Measurements from ENCODE around the gene ST8SIA4.

The ST8SIA4 gene

DNA sequence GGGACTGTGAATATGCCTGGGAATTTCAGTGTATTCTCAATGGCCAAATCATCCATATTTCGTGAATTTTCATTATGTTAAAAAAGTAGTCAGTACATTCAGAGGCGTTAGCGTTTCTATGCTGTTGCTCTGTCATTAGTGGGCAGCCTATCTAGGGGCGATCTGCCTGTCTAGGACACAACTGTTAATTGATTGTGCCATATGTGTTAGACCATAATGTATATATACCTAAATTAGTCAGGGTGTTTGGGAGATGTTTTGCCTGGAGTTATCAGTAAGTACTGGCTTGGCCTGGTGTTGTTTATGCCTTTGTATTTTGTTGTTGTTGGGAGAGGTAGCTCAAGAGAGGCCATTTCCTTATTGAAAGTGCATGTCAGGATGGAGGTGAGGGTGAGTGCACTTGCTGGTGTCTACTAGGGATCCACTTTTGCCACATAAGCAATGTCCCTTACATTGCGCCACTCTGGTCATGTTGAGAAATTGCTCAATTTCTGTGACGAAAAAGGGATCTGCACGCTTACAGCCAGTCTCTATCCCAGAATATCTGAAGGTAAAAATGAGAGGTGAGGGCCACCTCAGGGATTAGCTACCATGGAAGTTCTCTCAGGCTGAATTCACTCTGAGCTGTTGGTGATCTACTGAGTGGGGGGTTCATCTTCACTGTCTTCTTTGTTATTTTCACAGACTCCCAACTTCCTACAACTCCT is 123.3 kb downstream of the ST8SIA4 start:
- no peak for DNase-seq

DNA sequence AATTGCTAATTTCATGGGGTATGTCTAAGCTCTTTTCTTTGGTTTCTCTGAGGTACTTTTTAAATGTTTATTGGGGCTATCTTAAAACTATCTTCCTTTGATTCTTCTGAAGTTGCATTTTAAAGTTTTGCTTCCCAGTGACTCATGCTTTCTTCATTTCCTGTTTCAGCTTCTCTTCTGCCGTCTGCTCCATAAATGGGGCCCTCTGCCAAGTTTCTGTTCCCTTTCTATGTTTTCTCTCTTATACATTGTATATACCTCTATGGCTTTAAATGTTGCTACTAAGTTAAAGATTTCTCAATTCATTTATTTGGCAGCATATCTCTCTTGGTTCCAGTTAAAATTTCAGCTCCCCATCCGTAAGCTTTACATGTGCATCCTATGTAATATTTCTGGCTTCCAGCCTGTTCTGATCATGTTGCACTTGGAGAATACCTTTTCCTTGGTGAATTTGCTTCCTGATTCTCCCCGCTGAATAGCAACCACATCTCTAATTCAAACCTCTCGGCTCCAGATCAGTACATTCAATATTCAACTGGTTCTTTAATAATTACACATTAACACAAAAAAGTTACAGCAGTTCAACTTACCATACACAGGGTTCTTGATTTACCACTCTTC is 125.3 kb downstream of the ST8SIA4 start:
- DNase-seq = no peak

DNA sequence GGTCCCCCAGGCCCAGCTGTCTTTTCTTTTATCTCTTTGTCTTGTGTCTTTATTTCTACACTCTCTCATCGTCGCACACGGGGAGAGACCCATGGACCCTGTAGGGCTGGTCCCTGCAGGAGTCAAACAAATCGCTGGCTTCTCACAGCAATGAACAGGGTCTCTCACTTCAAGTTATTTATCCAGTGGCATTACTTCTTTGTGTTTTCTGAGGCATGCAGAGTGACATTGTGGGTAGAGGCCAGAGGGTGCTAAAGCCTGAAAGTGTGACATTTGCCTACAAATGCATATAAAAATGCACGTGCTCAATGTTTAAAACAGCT is 127.6 kb downstream of the ST8SIA4 start:
- DNase-seq = no peak

DNA sequence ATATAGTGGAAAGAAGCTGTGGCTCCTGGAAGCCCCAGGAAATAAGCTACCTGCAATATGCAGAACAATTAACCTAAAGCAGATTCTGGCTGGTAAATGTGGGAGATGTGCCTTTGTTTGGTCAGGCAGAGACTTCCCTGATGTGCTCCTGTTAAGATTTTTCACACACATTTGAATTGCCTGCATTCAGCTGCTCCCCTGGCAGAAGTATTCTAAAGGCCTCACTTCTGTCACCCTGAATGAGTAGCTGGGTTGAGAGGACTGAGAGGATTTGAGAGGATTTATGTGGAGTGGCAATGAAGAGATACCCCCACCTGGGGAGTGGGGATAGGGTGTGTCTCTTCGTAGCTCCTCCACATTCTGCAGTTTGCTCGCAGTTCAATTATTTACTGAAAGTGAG is 130.5 kb downstream of the ST8SIA4 start:
- no peak for DNase-seq

DNA sequence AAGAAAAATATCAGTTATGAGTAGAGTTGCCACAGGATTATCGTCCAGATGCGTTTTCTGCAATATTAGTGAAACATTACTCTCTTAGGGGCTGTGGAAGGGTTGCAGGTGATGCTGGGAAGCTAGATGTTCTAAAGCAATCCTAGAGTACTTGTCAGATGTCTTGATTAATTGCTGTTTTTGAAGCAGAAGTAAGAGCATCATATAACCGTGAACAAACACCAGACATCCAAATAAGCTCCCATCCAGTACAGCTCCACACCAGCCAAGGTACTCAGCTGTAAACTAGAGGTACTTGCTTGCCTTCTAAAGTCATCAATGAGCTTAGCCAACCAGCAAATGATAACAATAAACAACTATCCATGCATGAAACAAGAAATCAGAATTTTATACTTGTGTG is 131.1 kb downstream of the ST8SIA4 start:
- DNase-seq = no peak

DNA sequence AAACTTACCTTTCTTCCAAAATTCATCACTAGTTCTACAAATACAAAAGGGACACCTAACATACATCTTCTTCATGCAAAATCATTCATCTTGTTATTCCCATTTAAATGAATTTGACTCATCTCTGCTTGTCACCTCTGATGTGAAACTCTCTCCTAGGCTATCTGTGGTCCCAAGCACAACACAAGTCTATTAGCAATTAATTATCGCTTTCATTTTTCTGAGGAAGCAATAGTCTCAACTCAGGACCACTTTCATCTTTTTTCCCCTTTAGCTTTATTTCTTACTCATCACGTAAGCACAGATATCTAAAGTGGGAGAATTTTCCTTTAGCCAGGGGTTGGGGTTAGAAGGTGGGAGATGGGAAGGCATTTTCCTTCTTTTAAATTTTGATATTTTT is 131.9 kb downstream of the ST8SIA4 start:
- no peak for DNase-seq

DNA sequence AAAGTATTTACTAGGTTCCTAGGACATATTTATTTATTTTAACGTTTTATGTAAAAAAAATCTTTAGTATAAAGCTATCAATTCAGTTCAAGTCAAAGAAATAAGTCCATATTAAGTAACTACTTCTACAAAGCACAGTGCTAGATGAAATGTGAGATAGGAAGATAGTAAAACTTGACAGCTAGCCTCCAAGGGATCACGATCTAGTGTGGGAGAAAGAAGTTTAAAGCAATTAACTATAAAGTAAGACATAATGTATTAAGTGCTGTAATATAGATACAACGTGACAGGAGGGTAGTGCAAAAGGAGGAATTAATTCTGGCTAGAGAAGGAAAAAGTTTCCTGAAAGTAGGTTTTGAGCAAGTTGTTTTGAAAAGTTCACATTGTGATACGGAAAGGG is 134.9 kb downstream of the ST8SIA4 start:
- DNase-seq = no peak

DNA sequence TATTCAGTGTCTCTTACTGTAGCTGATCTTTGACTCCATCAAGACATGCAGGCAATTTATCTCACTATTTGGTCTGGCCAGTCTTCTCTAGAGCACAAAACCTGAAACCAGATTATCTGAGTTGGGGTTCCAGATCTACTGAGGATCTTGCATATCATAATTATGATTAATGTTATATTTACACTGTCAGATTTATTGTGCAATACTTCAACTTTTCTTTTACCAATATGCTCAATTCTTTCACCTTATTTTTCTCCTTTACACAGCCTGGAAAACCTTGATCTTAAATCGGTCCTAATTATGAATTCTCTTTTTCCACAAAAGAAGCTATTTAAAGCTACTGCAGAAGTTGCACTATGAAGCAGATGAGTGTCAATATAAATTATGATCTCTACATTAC is 140.1 kb downstream of the ST8SIA4 start:
- DNase-seq = no peak

DNA sequence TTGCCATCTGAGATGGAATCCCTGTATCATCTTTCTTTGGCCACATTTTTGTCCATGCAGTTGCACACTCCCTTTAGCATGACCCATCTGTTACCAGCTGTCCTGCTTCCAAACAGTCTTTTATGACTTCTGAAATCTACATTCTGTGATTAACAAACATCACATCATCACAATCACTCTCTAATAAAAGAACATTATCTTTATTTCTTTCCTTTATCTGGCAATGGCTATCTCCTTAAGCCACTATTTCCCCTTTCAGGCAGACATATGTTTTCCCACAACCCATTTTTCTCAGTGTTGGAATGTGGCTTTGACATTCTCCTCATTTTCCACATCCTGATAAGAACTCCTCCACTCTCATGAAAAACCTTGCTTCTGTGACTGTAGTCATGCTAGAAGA is 141.0 kb downstream of the ST8SIA4 start:
- DNase-seq = no peak

DNA sequence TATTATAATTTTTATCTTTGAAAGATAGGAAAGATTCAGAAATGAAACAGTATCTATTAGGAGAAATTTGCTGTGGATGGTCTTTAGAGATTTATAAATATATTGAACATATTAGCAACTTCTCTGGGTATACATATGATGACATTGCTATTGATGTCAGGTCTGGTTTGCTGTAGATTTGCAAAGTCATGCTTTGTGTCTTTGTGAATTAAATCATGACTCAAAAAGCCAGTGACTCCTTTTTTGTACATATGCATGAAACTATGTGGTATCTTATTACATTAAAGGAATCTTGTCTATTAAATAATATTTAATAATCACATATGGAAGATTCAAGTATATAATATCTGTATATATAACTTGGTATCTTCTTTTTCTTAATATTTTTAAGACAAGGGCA is 141.9 kb downstream of the ST8SIA4 start:
- no peak for DNase-seq

DNA sequence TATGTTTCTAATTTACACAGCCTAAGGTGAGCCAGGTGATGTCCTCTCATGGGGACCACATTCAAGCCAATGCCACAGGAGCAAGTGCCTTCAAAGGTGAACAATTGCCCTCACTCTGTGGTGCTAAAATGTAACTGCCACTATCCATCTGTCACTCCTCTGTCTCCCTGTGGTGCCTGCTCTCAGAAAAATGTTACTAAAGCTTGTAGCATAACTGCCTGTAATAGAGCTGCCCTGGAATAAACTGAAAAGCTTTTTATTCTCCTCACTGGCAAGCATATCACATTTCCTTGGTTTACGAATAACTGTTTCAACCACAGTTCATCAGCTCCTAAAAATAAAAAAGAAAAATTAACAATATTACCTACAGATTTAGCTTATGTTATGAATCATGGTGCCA is 142.4 kb downstream of the ST8SIA4 start:
- DNase-seq = no peak

DNA sequence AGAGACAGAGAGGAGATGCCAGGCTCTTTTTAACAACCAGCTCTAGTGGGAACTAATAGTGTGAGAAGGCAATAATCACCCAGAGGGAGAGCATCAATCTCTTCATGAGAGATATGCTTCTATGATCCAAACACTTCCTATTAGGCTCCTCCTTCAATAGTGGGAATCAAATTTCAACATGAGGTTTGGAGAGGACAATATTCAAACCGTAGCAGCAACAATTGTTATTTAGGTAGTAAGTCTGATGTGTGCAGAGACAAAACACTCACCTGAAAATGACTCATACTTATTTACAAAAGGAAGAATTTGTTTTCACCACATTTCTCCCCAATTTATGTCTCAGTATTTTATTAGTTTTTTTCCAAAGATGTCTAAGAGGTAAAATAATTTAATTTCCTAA is 144.3 kb downstream of the ST8SIA4 start:
- no peak for DNase-seq

DNA sequence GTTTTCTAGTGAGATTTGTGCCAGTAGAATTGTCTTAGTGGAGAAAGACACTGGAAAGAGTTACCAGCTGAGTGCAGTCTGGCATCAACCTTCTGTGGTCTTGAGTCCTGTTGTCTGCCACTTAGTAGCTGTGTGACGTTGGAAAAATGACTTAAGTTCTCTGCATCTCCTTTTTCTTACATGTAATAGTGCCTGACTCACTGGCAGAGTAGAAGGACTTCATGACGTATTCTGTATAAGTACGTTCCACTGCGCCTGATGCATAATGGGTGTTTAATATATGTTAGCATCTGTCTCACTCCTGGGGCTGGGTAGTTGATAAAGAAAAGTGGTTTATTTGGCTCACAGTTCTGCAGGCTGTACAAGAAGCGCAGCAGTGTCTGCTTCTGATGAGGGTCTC is 144.8 kb downstream of the ST8SIA4 start:
- no peak for DNase-seq

DNA sequence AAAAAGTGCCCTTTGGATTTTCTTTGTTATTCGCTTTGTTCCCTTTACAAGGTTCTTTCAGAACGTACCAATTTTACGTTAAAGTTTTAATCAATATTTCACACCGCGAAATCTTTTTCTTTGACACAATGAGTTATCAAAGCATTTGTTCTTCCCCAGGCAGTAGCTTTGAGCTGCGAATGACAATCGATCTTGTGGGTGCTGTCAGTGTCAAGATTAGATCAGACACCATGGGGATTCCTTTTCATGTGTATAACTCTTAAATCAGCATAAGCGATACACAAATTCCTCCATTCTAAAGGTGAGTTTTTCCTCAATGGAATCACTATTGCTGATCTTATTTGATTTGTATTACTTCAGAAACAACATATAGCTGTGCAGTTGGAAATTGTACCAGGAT is 145.5 kb downstream of the ST8SIA4 start:
- no peak for DNase-seq

Measured in cerebellar nuclear complex (tissue), 1 donor.